Measurements from ENCODE around the gene MCAM.

MCAM gene

GRCh38 chr11:119332111-119332765 lies 15.3 kb upstream of the MCAM start:
- DNase-seq (ENCODE audit: low read depth, low spot score) = no peak
- no peak overlapping the region for H3K4me3 ChIP-seq (ENCODE audit: low read depth, low read length)
- POLR2A ChIA-PET = no interaction called here
- CTCF ChIA-PET = interaction anchor here (1.0 to 12.3 kb wide), 5 partner anchors 7 to 163 kb away, joined by 4 to 342 read pairs (median 6); partner anchors contain the start of genes C1QTNF5 and NLRX1
- no peak for TF ChIP-seq CTCF (IDR thresholded peaks at IDR 0.05; ENCODE audit: insufficient read depth, low read length, missing control alignments)

GRCh38 chr11:119330237-119330636 lies 13.3 kb upstream of the MCAM start:
- ChIA-PET POLR2A (no interaction called here), CTCF (interaction anchor here (9.8 to 12.3 kb wide), 2 partner anchors 5 to 6 kb away, joined by 342 read pairs; partner anchors contain the start of genes C1QTNF5 and RNF26)
- no peak for DNase-seq (ENCODE audit: low read depth, low spot score)
- no peak for TF ChIP-seq CTCF (IDR thresholded peaks at IDR 0.05; ENCODE audit: insufficient read depth, low read length, missing control alignments)
- H3K4me3 ChIP-seq (ENCODE audit: low read depth, low read length) = no peak overlapping the region

GRCh38 chr11:119329320-119329719 lies 12.4 kb upstream of the MCAM start:
- POLR2A ChIA-PET = no interaction called here
- CTCF ChIA-PET = interaction anchor here (9.8 kb wide), 1 partner anchor 7 kb away, joined by 342 read pairs; the partner anchor contains the start of genes C1QTNF5 and RNF26
- no peak for TF ChIP-seq CTCF (IDR thresholded peaks at IDR 0.05; ENCODE audit: insufficient read depth, low read length, missing control alignments)
- H3K4me3 ChIP-seq (ENCODE audit: low read depth, low read length) = no peak overlapping the region
- no peak for DNase-seq (ENCODE audit: low read depth, low spot score)

- no peak for DNase-seq (ENCODE audit: low read depth, low spot score)
- ChIA-PET CTCF (interaction anchor here (0.6 to 9.8 kb wide), 57 partner anchors 12 to 261 kb away, joined by 3 to 342 read pairs (median 6); partner anchors contain the start of genes ABCG4, C1QTNF5, CBL and DPAGT1), POLR2A (interaction anchor here (1.5 kb wide), 1 partner anchor 13 kb away, joined by 4 read pairs; no protein-coding TSS in a partner anchor)
- no peak for TF ChIP-seq CTCF (IDR thresholded peaks at IDR 0.05; ENCODE audit: insufficient read depth, low read length, missing control alignments)
- H3K4me3 ChIP-seq (ENCODE audit: low read depth, low read length) = no peak overlapping the region
Observed at GRCh38 chr11:119324189-119324588, 7.3 kb upstream of the MCAM start.

- no peak overlapping the region for H3K4me3 ChIP-seq (ENCODE audit: low read depth, low read length)
- no peak for DNase-seq (ENCODE audit: low read depth, low spot score)
- TF ChIP-seq CTCF (IDR thresholded peaks at IDR 0.05; ENCODE audit: insufficient read depth, low read length, missing control alignments) = peak; percentile 65
- ChIA-PET POLR2A (interaction anchor here (1.5 kb wide), 1 partner anchor 14 kb away, joined by 4 read pairs; no protein-coding TSS in a partner anchor), CTCF (interaction anchor here (0.6 to 9.8 kb wide), 68 partner anchors 13 to 720 kb away, joined by 3 to 342 read pairs (median 6); partner anchors contain the start of genes ABCG4, C1QTNF5, CBL and DPAGT1)
Observed at GRCh38 chr11:119323532-119324033, 6.7 kb upstream of the MCAM start.

GRCh38 chr11:119322921-119323531 lies 6.1 kb upstream of the MCAM start:
- no peak for TF ChIP-seq CTCF (IDR thresholded peaks at IDR 0.05; ENCODE audit: insufficient read depth, low read length, missing control alignments)
- ChIA-PET CTCF (interaction anchor here (0.6 to 9.8 kb wide), 63 partner anchors 13 to 719 kb away, joined by 3 to 342 read pairs (median 6); partner anchors contain the start of genes ABCG4, C1QTNF5, CBL and DPAGT1), POLR2A (interaction anchor here (1.5 kb wide), 1 partner anchor 14 kb away, joined by 4 read pairs; no protein-coding TSS in a partner anchor)
- no peak overlapping the region for H3K4me3 ChIP-seq (ENCODE audit: low read depth, low read length)
- no peak for DNase-seq (ENCODE audit: low read depth, low spot score)

All from AG04449 (cell line).